Measurements from ENCODE around the gene ELAVL2.

ELAVL2 gene

GRCh38 chr9:23662320-23662719, 163.7 kb downstream of the ELAVL2 start:
- no peak overlapping the region for H3K9ac ChIP-seq (ENCODE audit: low read length)
- H3K36me3 ChIP-seq (ENCODE audit: control insufficient read depth, insufficient read depth, low read length) = no peaks in the 10 kb centered on the region
- H3K4me3 ChIP-seq (ENCODE audit: low read length) = no peak overlapping the region
- H3K27me3 ChIP-seq (ENCODE audit: control insufficient read depth, insufficient read depth, low read length) = no peaks in the 10 kb centered on the region
- no peaks in the 10 kb centered on the region for H3K4me1 ChIP-seq (ENCODE audit: control insufficient read depth, insufficient read depth, low read length)
- no peak overlapping the region for H3K27ac ChIP-seq (ENCODE audit: low read depth, low read length)

- Histone ChIP-seq H3K36me3 (ENCODE audit: control insufficient read depth, insufficient read depth, low read length) (no peaks in the 10 kb centered on the region), H3K27me3 (ENCODE audit: control insufficient read depth, insufficient read depth, low read length) (no peaks in the 10 kb centered on the region), H3K9ac (ENCODE audit: low read length) (no peak overlapping the region), H3K4me1 (ENCODE audit: control insufficient read depth, insufficient read depth, low read length) (no peaks in the 10 kb centered on the region), H3K27ac (ENCODE audit: low read depth, low read length) (no peak overlapping the region), H3K4me3 (ENCODE audit: low read length) (no peak overlapping the region)
Measured at GRCh38 chr9:23659346-23660006, 166.6 kb downstream of the ELAVL2 start.

- Histone ChIP-seq H3K36me3 (ENCODE audit: control insufficient read depth, insufficient read depth, low read length) (no peaks in the 10 kb centered on the region), H3K27me3 (ENCODE audit: control insufficient read depth, insufficient read depth, low read length) (no peaks in the 10 kb centered on the region), H3K4me1 (ENCODE audit: control insufficient read depth, insufficient read depth, low read length) (no peaks in the 10 kb centered on the region), H3K9ac (ENCODE audit: low read length) (no peak overlapping the region), H3K27ac (ENCODE audit: low read depth, low read length) (no peak overlapping the region), H3K4me3 (ENCODE audit: low read length) (no peak overlapping the region)
Measured at GRCh38 chr9:23658376-23659258, 167.4 kb downstream of the ELAVL2 start.

GRCh38 chr9:23651051-23651450, 175.0 kb downstream of the ELAVL2 start:
- Histone ChIP-seq H3K9ac (ENCODE audit: low read length) (no peak overlapping the region), H3K4me3 (ENCODE audit: low read length) (no peak overlapping the region), H3K36me3 (ENCODE audit: control insufficient read depth, insufficient read depth, low read length) (no peaks in the 10 kb centered on the region), H3K27ac (ENCODE audit: low read depth, low read length) (no peak overlapping the region), H3K27me3 (ENCODE audit: control insufficient read depth, insufficient read depth, low read length) (no peaks in the 10 kb centered on the region), H3K4me1 (ENCODE audit: control insufficient read depth, insufficient read depth, low read length) (no peaks in the 10 kb centered on the region)

GRCh38 chr9:23648651-23649050, 177.4 kb downstream of the ELAVL2 start:
- Histone ChIP-seq H3K27me3 (ENCODE audit: control insufficient read depth, insufficient read depth, low read length) (no peaks in the 10 kb centered on the region), H3K4me3 (ENCODE audit: low read length) (no peak overlapping the region), H3K27ac (ENCODE audit: low read depth, low read length) (no peak overlapping the region), H3K4me1 (ENCODE audit: control insufficient read depth, insufficient read depth, low read length) (no peaks in the 10 kb centered on the region), H3K36me3 (ENCODE audit: control insufficient read depth, insufficient read depth, low read length) (no peaks in the 10 kb centered on the region), H3K9ac (ENCODE audit: low read length) (no peak overlapping the region)

GRCh38 chr9:23644896-23645295, 181.1 kb downstream of the ELAVL2 start:
- Histone ChIP-seq H3K36me3 (ENCODE audit: control insufficient read depth, insufficient read depth, low read length) (no peaks in the 10 kb centered on the region), H3K4me3 (ENCODE audit: low read length) (no peak overlapping the region), H3K27me3 (ENCODE audit: control insufficient read depth, insufficient read depth, low read length) (no peaks in the 10 kb centered on the region), H3K4me1 (ENCODE audit: control insufficient read depth, insufficient read depth, low read length) (no peaks in the 10 kb centered on the region), H3K9ac (ENCODE audit: low read length) (no peak overlapping the region), H3K27ac (ENCODE audit: low read depth, low read length) (no peak overlapping the region)

GRCh38 chr9:23644326-23644725, 181.7 kb downstream of the ELAVL2 start:
- no peak overlapping the region for H3K4me3 ChIP-seq (ENCODE audit: low read length)
- no peak overlapping the region for H3K9ac ChIP-seq (ENCODE audit: low read length)
- H3K27ac ChIP-seq (ENCODE audit: low read depth, low read length) = no peak overlapping the region
- H3K4me1 ChIP-seq (ENCODE audit: control insufficient read depth, insufficient read depth, low read length) = no peaks in the 10 kb centered on the region
- no peaks in the 10 kb centered on the region for H3K27me3 ChIP-seq (ENCODE audit: control insufficient read depth, insufficient read depth, low read length)
- no peaks in the 10 kb centered on the region for H3K36me3 ChIP-seq (ENCODE audit: control insufficient read depth, insufficient read depth, low read length)

- Histone ChIP-seq H3K36me3 (ENCODE audit: control insufficient read depth, insufficient read depth, low read length) (no peaks in the 10 kb centered on the region), H3K27me3 (ENCODE audit: control insufficient read depth, insufficient read depth, low read length) (no peaks in the 10 kb centered on the region), H3K4me3 (ENCODE audit: low read length) (no peak overlapping the region), H3K9ac (ENCODE audit: low read length) (no peak overlapping the region), H3K4me1 (ENCODE audit: control insufficient read depth, insufficient read depth, low read length) (no peaks in the 10 kb centered on the region), H3K27ac (ENCODE audit: low read depth, low read length) (no peak overlapping the region)
Measured at GRCh38 chr9:23643656-23644258, 182.3 kb downstream of the ELAVL2 start.

Data from rectal smooth muscle tissue (tissue), 1 donor.